Measurements from ENCODE around the gene YBX3. TPM values are rescaled to one million over a fixed set of nuclear protein-coding genes. Genes with fewer than 3 reads are reported as not detected.

The YBX3 gene
- total and polyA plus RNA-seq, 5 donors from 2014 or later = 2.3 to 12.2 (median 3.5) TPM

DNA sequence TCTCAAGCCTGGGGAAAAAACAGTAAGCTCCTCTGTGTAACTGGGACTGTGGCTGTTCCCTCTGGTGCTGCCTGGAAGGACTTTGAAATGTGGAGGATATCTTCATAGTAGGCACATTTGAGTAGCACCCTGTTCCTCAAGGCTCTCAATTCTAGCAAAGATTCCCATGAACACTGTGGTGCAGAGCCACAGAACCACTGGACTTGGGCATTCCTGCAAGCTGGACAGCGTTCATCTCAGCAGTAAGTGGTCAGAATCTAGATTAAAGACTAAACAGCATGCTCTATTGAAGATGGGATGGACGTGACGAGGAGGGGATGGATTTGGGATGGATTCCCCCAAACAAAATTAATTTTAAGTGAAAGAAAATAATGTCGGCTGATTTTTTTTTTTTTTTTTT is 9.4 kb upstream of the YBX3 start:
- Mint-ChIP-seq H3K27ac (no peak overlapping the region), H3K4me1 (no peaks in the 10 kb centered on the region), H3K9me3 (peaks cover 0 to 4% (median 0%) of the 10 kb centered on the region in 7 donors)

DNA sequence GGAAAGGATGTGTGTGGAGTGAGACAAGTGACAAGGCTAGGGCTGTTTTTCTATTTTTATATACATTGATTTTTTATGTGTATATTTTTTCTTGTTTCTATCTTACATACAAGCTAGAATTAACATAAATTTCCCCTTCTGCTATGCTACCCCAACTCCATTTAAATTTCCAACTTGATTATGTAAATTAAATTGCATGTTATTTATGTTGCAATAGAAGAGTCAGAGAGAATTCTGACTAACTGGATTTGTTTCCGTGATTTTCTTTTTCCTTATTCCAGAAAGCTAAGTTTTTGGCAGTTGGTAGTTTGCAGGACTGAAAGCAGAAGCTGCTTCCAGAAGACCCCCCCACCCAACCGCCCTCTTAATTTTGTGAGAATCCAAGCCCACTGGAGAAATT is 8.9 kb upstream of the YBX3 start:
- H3K36me3 ChIP-seq (ENCODE audit: control insufficient read depth, insufficient read depth, low read length) = no peaks in the 10 kb centered on the region
- peaks cover 3% of the 10 kb centered on the region for H3K27me3 ChIP-seq (ENCODE audit: control insufficient read depth, insufficient read depth, low read length)
- ATAC-seq (ENCODE audit: low read depth in 2 of 2) = no peak
- no peak overlapping the region for H3K4me3 ChIP-seq (ENCODE audit: low read depth, low read length)
- H3K27me3 Mint-ChIP-seq = peaks cover 16% of the 10 kb centered on the region
- no peak overlapping the region for H3K27ac Mint-ChIP-seq
- no peaks in the 10 kb centered on the region for H3K4me1 ChIP-seq (ENCODE audit: control insufficient read depth, insufficient read depth, low read length, poor library complexity, severe bottlenecking)
- peaks cover 0 to 4% (median 0%) of the 10 kb centered on the region in 7 donors for H3K9me3 Mint-ChIP-seq
- no peak overlapping the region for H3K4me3 Mint-ChIP-seq
- no peak overlapping the region for H3K27ac ChIP-seq (ENCODE audit: insufficient read depth, low read length, poor library complexity, severe bottlenecking)
- no peak for DNase-seq
- H3K9me3 ChIP-seq (ENCODE audit: control insufficient read depth in 2 of 2, low read length in 2 of 2) = no peaks in the 10 kb centered on the region
- H3K4me1 Mint-ChIP-seq = no peaks in the 10 kb centered on the region
- no peaks in the 10 kb centered on the region for H3K36me3 Mint-ChIP-seq

More for the DNA sequence above, 9.4 kb upstream of the YBX3 start:
- DNase-seq (no peak), ATAC-seq (ENCODE audit: low read depth in 2 of 2) (no peak)
- Histone ChIP-seq H3K4me3 (ENCODE audit: low read depth, low read length) (no peak overlapping the region), H3K9me3 (ENCODE audit: control insufficient read depth in 2 of 2, low read length in 2 of 2) (no peaks in the 10 kb centered on the region), H3K4me1 (ENCODE audit: control insufficient read depth, insufficient read depth, low read length, poor library complexity, severe bottlenecking) (no peaks in the 10 kb centered on the region), H3K27me3 (ENCODE audit: control insufficient read depth, insufficient read depth, low read length) (peaks cover 3% of the 10 kb centered on the region), H3K27ac (ENCODE audit: insufficient read depth, low read length, poor library complexity, severe bottlenecking) (no peak overlapping the region), H3K36me3 (ENCODE audit: control insufficient read depth, insufficient read depth, low read length) (no peaks in the 10 kb centered on the region)
- H3K27me3 Mint-ChIP-seq = peaks cover 12% of the 10 kb centered on the region
- H3K4me3 Mint-ChIP-seq = no peak overlapping the region
- no peaks in the 10 kb centered on the region for H3K36me3 Mint-ChIP-seq

DNA sequence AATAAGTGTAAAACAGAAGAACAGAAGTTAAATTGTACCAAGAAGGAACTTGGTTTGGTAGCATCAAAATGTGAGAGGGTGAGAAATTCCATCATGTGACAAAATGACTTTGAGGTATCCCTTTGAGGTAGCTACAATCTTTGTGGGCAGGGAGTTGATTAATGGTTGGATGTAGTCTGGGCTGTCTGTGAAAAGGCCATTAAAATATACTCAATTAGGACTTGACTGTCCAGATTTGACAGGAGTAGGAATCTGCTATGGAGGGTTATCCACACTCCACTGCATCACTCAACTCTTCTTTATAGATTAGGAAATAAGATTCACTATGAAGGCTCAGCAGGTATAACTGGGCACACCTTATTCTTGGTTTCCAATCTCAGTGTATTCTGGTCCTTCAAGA is 7.4 kb upstream of the YBX3 start:
- H3K36me3 Mint-ChIP-seq = no peaks in the 10 kb centered on the region
- no peak overlapping the region for H3K4me3 Mint-ChIP-seq
- H3K27ac ChIP-seq (ENCODE audit: insufficient read depth, low read length, poor library complexity, severe bottlenecking) = no peak overlapping the region
- no peak overlapping the region for H3K4me3 ChIP-seq (ENCODE audit: low read depth, low read length)
- ATAC-seq (ENCODE audit: low read depth in 2 of 2) = no peak
- no peaks in the 10 kb centered on the region for H3K4me1 ChIP-seq (ENCODE audit: control insufficient read depth, insufficient read depth, low read length, poor library complexity, severe bottlenecking)
- H3K4me1 Mint-ChIP-seq = no peaks in the 10 kb centered on the region
- H3K9me3 ChIP-seq (ENCODE audit: control insufficient read depth in 2 of 2, low read length in 2 of 2) = no peaks in the 10 kb centered on the region
- H3K27me3 Mint-ChIP-seq = peaks cover 25% of the 10 kb centered on the region
- H3K27ac Mint-ChIP-seq = no peak overlapping the region
- H3K36me3 ChIP-seq (ENCODE audit: control insufficient read depth, insufficient read depth, low read length) = no peaks in the 10 kb centered on the region
- H3K9me3 Mint-ChIP-seq = peaks cover 0 to 4% (median 0%) of the 10 kb centered on the region in 7 donors
- H3K27me3 ChIP-seq (ENCODE audit: control insufficient read depth, insufficient read depth, low read length) = peaks cover 12% of the 10 kb centered on the region
- DNase-seq = no peak

DNA sequence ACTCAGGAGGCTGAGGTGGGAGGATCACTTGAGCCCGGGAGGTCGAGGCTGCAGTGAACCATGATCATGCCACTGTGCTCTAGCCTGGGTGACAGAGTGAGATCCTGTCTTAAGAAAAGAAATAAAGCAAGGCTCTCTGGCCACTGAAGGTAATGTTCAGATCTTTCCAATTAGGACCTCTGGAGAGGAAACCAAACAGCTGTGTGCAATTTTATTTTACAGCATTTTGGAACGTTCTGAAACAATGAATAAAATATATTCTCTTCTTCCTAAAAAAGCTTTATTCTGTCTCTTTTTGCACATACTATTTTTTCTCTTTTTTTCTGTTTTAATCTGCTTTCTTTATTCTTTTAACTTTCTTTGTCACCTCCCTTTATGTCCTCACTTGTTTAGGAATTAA is 5.0 kb upstream of the YBX3 start:
- H3K4me3 ChIP-seq (ENCODE audit: low read depth, low read length) = no peak overlapping the region
- H3K36me3 ChIP-seq (ENCODE audit: control insufficient read depth, insufficient read depth, low read length) = no peaks in the 10 kb centered on the region
- H3K27me3 Mint-ChIP-seq = peaks cover 48% of the 10 kb centered on the region
- DNase-seq = no peak
- peaks cover 32% of the 10 kb centered on the region for H3K27me3 ChIP-seq (ENCODE audit: control insufficient read depth, insufficient read depth, low read length)
- H3K9me3 Mint-ChIP-seq = peaks cover 0 to 4% (median 0%) of the 10 kb centered on the region in 7 donors
- H3K27ac ChIP-seq (ENCODE audit: insufficient read depth, low read length, poor library complexity, severe bottlenecking) = no peak overlapping the region
- H3K4me1 Mint-ChIP-seq = peaks cover 0 to 5% (median 1%) of the 10 kb centered on the region in 4 donors
- no peaks in the 10 kb centered on the region for H3K9me3 ChIP-seq (ENCODE audit: control insufficient read depth in 2 of 2, low read length in 2 of 2)
- H3K4me1 ChIP-seq (ENCODE audit: control insufficient read depth, insufficient read depth, low read length, poor library complexity, severe bottlenecking) = no peaks in the 10 kb centered on the region
- H3K4me3 Mint-ChIP-seq = no peak overlapping the region
- H3K36me3 Mint-ChIP-seq = no peaks in the 10 kb centered on the region
- no peak for ATAC-seq (ENCODE audit: low read depth in 2 of 2)
- no peak overlapping the region for H3K27ac Mint-ChIP-seq

GRCh38 chr12:10726945-10727344 is 3.8 kb upstream of the YBX3 start:
- ATAC-seq (ENCODE audit: low read depth in 2 of 2) (no peak), DNase-seq (no peak)
- Mint-ChIP-seq H3K4me1 (peaks cover 0 to 10% (median 4%) of the 10 kb centered on the region in 4 donors), H3K9me3 (peaks cover 0 to 4% (median 0%) of the 10 kb centered on the region in 7 donors), H3K27me3 (peaks cover 54% of the 10 kb centered on the region), H3K36me3 (no peaks in the 10 kb centered on the region), H3K27ac (no peak overlapping the region), H3K4me3 (no peak overlapping the region)
- no peak overlapping the region for H3K4me3 ChIP-seq (ENCODE audit: low read depth, low read length)
- no peak overlapping the region for H3K27ac ChIP-seq (ENCODE audit: insufficient read depth, low read length, poor library complexity, severe bottlenecking)
- H3K27me3 ChIP-seq (ENCODE audit: control insufficient read depth, insufficient read depth, low read length) = peaks cover 36% of the 10 kb centered on the region
- no peaks in the 10 kb centered on the region for H3K9me3 ChIP-seq (ENCODE audit: control insufficient read depth in 2 of 2, low read length in 2 of 2)
- peaks cover 7% of the 10 kb centered on the region for H3K4me1 ChIP-seq (ENCODE audit: control insufficient read depth, insufficient read depth, low read length, poor library complexity, severe bottlenecking)
- H3K36me3 ChIP-seq (ENCODE audit: control insufficient read depth, insufficient read depth, low read length) = no peaks in the 10 kb centered on the region

GRCh38 chr12:10725003-10725402 is 1.9 kb upstream of the YBX3 start:
- no peaks in the 10 kb centered on the region for H3K9me3 ChIP-seq (ENCODE audit: control insufficient read depth in 2 of 2, low read length in 2 of 2)
- H3K4me3 Mint-ChIP-seq = no peak overlapping the region
- H3K4me1 Mint-ChIP-seq = peaks cover 0 to 17% (median 7%) of the 10 kb centered on the region in 4 donors
- H3K36me3 Mint-ChIP-seq = no peaks in the 10 kb centered on the region
- ATAC-seq (ENCODE audit: low read depth in 2 of 2) = no peak
- DNase-seq = no peak
- no peak overlapping the region for H3K27ac ChIP-seq (ENCODE audit: insufficient read depth, low read length, poor library complexity, severe bottlenecking)
- no peak overlapping the region for H3K27ac Mint-ChIP-seq
- peaks cover 10% of the 10 kb centered on the region for H3K4me1 ChIP-seq (ENCODE audit: control insufficient read depth, insufficient read depth, low read length, poor library complexity, severe bottlenecking)
- H3K27me3 Mint-ChIP-seq = peaks cover 66% of the 10 kb centered on the region
- H3K9me3 Mint-ChIP-seq = no peaks in the 10 kb centered on the region
- no peaks in the 10 kb centered on the region for H3K36me3 ChIP-seq (ENCODE audit: control insufficient read depth, insufficient read depth, low read length)
- peaks cover 47% of the 10 kb centered on the region for H3K27me3 ChIP-seq (ENCODE audit: control insufficient read depth, insufficient read depth, low read length)
- no peak overlapping the region for H3K4me3 ChIP-seq (ENCODE audit: low read depth, low read length)

DNA sequence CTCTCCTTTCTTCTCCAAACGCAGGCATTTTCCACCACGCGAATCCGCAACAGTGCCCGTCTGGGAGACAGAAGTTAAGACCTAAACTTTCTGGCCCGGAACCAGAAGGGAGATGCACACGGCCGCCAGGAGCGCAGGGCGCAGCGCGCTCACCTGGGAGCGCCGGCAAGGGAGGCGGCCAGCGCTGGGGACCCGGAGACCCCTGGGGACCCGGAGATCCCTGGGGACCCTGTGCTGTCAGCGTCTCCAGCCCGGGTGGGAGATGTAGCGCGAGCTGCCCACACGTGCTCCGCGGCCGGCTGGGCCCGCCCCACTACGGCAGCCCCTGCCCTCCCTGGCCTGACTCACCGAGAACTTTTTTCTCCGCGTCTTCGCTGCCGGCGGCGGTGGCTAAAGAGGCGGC is 620 bp downstream of the YBX3 start:
- H3K27me3 Mint-ChIP-seq = peaks cover 82% of the 10 kb centered on the region
- no peaks in the 10 kb centered on the region for H3K36me3 ChIP-seq (ENCODE audit: control insufficient read depth, insufficient read depth, low read length)

More for the DNA sequence above, 620 bp downstream of the YBX3 start:
- H3K27me3 ChIP-seq (ENCODE audit: control insufficient read depth, insufficient read depth, low read length) = peaks cover 52% of the 10 kb centered on the region
- no peaks in the 10 kb centered on the region for H3K9me3 ChIP-seq (ENCODE audit: control insufficient read depth in 2 of 2, low read length in 2 of 2)
- H3K4me3 ChIP-seq (ENCODE audit: low read depth, low read length) = peak overlapping the region; percentile 52
- DNase-seq (peak in 2 of 3 donors; percentile 22 to 48), ATAC-seq (ENCODE audit: low read depth in 2 of 2) (peak; percentile 29 to 39)
- Mint-ChIP-seq H3K4me1 (peaks cover 0 to 17% (median 10%) of the 10 kb centered on the region in 4 donors), H3K36me3 (no peaks in the 10 kb centered on the region), H3K27ac (peak overlapping the region in 2 of 3 donors; percentile 26 to 90), H3K4me3 (peak overlapping the region in 3 of 4 donors; percentile 83 to 88 (median 87)), H3K9me3 (peaks cover 0 to 1% (median 0%) of the 10 kb centered on the region in 7 donors)
- no peak overlapping the region for H3K27ac ChIP-seq (ENCODE audit: insufficient read depth, low read length, poor library complexity, severe bottlenecking)
- peaks cover 10% of the 10 kb centered on the region for H3K4me1 ChIP-seq (ENCODE audit: control insufficient read depth, insufficient read depth, low read length, poor library complexity, severe bottlenecking)

Data from CD4-positive, CD25-positive, alpha-beta regulatory T cell (primary cell).